GM21825 (cell line): ENCODE data around the gene POPDC3.
"Not testable (repeated sequence)": the region's sequence is repeated elsewhere in the genome, so short reads cannot be mapped to it uniquely, and the experiment has no call there.

Source experiments
- ATAC-seq: cut with Tn5 transposase; IDR thresholded peaks from one replicate; pipeline ENCODE4 v1.9.1; 2021; ENCODE audit warnings: mild to moderate bottlenecking, moderate library complexity; ENCODE audit not compliant: unreplicated experiment

The POPDC3 gene, protein sequence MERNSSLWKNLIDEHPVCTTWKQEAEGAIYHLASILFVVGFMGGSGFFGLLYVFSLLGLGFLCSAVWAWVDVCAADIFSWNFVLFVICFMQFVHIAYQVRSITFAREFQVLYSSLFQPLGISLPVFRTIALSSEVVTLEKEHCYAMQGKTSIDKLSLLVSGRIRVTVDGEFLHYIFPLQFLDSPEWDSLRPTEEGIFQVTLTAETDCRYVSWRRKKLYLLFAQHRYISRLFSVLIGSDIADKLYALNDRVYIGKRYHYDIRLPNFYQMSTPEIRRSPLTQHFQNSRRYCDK

GRCh38 chr6:105179244-105180065 is at the start of gene POPDC3:
TSS of gene POPDC3 (minus strand) at chr6:105180014. CDS start at chr6:105161909, 18,105 bp downstream.
- ATAC-seq: no peak

DNA sequence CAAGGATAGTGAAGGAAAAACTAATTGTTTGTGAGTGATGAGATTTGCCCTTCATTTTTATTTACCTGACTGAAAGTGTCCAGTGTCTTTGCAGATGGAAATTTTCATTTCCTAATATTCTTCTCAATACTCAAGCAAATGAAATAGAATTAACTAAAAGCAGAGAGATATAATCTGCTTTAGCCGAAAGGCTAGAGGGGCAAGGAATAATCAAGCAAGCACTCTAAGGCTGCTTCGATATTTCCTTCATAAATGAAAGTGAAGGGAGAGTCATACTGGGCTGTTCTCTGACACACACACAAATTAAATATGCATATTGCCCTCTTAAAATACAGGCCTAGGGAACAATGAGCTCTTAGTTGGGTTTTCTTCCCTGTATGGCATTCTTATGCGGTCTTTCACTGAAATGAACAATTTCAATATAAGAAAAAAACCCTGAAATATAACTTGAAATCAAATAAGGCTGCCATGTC is 47.5 kb upstream of the POPDC3 start:
- no peak for ATAC-seq

- ATAC-seq: no peak
These were observed 46.9 kb upstream of the POPDC3 start for GRCh38 chr6:105226598-105227294.

DNA sequence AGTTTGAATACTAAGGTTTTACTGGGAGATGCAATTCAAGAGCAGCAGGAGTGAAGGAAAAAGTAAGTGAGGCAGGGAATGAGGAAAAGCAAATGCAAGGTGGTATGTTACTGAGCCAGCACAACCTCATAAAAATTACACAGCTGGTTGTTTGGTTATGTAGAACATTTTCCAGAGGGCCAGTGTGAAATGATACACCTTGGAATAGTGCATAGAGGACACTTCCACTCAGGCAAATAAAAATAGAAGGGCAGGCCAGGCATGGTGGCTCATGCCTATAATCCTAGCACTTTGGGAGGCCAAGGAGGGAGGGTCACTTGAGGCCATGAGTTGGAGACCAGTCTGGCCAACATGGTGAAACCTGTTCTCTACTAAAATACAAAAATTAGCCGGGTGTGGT is 43.4 kb upstream of the POPDC3 start:
- no peak for ATAC-seq

DNA sequence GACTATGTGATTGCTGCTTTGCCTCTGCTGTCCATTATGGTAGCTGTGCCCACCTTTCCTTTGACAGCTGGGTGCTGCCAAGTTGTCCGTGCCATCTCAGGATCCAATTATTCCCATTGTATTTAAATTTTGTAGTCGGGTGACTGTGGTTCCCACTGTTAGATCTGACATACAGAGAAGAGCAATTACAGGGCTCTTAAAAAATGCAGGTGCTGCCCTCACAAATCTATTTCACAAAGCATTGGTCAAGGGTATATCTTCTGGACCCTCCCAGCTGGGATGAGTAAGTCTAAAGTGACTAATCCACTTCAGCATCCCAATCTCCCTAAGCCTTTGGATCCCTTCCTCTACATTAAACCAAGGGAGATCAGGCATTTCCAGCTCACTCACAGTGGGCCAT is 41.4 kb upstream of the POPDC3 start:
- ATAC-seq: not testable (repeated sequence)

- no peak for ATAC-seq
These were observed 40.4 kb upstream of the POPDC3 start for GRCh38 chr6:105220186-105220585.

DNA sequence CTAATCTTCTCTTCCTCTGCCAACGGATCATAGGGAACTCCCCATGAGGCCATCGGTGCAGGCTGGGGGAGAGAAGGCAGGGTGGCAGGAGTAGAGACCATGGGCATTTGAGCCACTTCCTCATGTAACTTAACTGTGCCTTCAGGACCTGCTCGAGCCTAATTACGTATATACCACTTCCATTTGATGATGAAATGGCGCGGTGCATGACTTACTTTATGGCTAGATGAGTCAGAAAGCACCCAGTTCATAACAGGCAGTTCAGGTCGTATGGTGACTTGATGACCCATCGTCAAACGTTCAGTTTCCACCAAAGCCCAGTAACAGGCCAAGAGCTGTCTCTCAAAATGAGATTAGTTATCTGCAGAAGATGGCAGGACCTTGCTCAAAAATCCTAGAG is 39.4 kb upstream of the POPDC3 start:
- ATAC-seq: not testable (repeated sequence)

DNA sequence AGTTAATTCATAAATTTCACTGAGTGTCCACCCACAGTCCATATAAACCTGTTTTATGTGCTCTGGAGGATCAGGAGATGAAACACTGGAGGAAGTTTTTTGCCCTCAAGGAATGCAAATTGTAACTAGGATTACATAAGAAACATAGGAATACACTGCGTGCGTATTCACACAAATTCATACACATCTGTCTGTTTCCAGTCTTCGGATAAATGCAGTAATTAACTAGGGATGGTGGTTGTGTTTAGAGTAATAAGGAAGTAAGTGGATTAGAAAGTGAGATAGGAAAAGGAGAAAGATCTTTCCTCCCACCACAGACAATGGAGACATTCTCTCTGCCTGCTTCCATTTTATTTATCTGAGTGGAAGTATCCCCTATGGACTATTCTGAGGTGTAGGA is 35.7 kb upstream of the POPDC3 start:
- no peak for ATAC-seq

- ATAC-seq: no peak
These were observed 34.9 kb upstream of the POPDC3 start for GRCh38 chr6:105214668-105215067.

- no peak for ATAC-seq
These were observed 33.5 kb upstream of the POPDC3 start for GRCh38 chr6:105213272-105213671.

GRCh38 chr6:105212587-105212986 is 32.8 kb upstream of the POPDC3 start:
- peak; percentile 67 for ATAC-seq

DNA sequence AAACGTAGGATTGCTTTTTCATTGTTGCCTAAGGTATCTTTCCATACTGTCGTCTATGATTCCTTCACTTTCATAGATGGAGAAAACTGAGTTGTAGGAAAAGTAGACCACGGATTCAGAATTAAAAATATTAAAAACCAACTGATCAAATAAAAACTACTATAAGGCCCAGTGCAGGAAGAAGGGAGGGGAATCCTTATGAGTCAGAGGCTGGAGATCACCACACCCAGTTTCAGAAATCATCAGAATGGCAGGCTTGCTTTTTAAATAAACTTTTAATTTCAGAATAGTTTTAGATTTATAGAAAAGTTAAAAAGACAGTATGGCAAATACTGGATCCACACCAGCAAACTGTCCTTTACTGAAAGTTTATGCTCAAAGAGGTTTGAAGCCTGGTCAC is 32.0 kb upstream of the POPDC3 start:
- ATAC-seq: no peak

DNA sequence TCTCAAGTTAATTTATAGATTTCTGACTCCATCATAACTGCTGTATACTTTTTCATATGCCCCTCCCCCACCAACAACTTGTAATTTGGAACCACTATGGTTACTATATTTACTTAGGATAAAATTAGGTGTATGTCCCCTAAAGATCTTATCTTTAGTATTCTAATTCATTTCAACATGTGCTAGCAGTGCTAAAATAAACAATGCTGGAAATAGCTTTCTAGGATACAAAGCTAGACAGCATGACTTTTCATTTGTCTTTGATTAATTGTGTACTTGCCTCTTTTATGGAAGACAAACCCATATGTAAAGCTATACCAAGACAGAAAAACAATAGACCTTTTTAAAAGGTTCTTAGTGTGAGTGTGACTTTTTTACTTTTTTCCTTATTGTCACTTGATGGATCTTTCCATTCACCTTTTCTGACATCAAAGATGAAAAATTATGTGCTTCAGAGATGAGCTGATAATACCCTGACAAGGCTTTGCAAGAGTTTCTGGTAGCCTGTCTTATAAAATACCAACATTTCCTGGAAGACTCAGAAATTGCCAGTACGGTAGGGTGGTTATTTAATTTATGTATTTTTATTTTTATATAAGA is 31.2 kb upstream of the POPDC3 start:
- ATAC-seq: no peak

DNA sequence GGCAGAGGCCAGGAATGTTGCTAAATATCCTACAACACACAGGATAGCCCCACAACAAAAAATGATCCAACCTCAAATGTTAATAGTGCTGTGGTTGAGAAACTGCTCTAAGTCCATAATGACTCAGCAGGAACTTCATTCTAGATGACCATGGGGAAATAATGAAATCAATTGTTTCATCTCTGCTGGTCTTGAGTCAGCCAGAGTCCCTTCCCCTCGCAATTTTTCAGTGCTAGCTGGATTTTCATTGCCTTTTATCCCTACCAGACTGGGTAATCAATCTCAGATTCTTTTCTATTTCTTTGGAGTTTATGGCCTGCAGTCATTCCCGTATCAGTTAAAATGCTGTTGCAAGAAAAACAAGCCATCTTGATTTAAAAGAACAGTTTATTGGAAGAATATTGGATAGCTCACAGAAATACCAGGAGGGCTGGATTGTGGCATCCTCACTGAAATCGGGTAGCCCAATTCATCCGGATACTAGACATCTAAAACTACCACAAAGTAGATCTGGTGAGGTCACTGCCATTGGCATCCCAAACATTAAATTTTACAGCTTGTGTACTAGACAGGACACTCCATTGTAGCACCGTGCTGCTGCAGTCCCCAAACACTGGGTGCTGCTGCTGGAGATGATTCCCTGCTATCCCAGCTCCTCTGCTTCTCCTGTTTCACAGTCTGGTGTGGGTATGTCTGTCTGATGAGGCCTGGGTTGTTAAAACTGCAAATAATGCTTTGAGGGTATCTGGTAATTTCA is 30.3 kb upstream of the POPDC3 start:
- ATAC-seq: no peak

DNA sequence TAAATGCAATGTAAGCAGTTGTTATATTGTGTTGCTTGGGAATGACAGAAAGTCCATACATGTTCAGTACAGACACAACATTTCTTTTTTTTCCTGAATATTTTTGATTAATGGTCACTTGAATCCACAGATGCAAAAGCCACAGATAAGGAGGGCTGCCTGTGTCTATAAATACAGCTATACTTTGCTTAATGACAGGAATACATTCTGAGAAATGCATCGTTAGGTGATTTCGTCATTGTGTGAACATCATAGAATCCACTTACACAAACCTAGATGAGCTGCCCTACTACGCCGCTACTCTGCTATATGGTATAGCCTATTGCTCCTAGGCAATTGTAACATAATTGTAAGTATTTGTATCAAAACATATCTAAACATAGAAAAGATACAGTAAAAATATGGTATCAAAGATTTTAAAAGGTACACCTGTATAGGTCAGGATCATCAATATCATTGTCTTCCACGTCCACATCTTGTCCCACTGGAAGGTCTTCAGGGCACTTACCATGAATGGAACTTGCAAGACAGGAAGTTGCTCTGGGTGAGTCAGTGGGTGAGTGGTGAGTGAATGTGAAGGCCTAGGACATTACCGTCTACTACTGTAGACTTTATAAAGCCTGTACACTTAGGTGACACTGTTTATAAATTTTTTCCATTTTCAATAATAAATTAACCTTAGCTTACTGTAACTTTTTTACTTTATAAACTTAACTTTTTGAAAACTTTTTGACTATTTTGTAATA is 27.9 kb upstream of the POPDC3 start:
- ATAC-seq: no peak

- no peak for ATAC-seq
These were observed 25.0 kb upstream of the POPDC3 start for GRCh38 chr6:105204768-105205167.

DNA sequence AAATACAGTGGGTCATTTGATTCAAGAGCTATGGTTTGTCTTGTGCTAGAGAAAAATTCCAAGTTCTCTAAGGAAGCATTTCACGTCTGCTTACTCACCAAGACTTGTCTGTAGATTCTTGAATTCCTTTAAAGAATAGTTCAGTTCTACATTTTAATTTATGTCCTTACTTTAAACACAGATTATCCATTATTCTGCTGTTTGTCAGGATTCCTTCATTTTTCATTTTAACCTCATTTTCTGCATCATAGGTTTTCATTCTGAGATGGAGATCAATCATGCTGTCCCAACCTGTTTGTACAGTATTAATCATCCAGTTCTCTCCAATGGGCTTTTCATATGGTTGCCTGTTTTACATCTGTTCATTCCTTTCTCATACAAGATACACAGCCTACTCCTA is 24.5 kb upstream of the POPDC3 start:
- ATAC-seq: no peak

DNA sequence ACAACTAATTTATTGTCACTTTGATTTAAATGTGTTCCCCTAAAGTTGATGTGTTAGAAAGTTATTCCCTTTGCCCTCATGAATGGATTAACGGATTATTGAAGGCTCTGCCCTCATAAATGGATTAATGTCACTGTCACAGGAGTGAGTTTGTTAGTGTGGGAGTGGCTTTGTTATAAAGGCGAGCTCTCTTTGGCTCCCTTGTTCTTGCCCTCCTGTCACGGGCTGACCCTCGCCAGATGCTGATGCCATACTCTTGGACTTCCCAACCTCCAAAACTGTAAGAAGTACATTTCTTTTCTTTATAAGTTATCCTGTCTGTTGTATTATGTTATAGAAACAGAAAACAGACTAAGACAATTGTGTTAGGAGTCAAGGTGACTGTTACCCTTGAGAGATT is 22.7 kb upstream of the POPDC3 start:
- ATAC-seq: no peak

- ATAC-seq: no peak
These were observed 20.4 kb upstream of the POPDC3 start for GRCh38 chr6:105200133-105200730.
